ENCODE data around the gene STX16.
"Not testable (repeated sequence)": the region's sequence is repeated elsewhere in the genome, so short reads cannot be mapped to it uniquely, and the experiment has no call there.

Gene STX16

DNA sequence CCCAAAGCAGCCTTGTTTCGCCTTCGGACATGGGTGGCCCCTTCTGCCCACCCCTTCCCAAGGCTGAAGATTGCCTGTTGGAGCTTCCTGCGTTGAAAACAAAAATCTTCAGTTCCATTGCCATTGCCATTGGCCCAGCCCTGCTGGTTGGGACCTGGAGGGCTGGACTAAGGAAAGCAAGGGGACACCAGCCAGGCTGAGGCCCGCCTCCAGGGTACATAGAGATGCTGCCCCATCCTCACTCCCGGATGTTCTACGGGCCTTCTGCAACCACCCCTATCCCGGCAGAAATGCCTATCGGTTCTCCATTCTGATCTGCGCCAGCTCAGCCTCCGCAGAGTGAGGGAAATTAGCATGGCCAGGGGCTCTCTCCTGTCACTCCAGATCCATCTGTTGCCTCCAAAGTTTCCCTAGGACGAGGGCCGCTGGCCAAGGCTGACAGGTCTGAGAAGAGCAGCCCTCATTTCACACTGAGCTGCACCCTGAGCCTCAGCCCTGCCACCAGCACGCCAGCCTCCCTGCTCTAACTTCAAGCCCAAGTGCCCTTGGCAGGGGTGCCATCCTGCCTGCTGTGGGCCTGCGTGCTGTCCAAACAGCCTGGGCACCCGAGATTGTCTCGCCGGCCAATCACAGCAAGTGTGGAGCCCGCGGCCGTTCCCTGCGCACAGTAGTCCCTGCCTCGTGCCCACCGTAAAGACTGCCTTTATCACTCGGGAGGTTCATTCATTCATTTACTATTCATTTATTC is 13.4 kb upstream of the STX16 start:
- no peak for FAIRE-seq

DNA sequence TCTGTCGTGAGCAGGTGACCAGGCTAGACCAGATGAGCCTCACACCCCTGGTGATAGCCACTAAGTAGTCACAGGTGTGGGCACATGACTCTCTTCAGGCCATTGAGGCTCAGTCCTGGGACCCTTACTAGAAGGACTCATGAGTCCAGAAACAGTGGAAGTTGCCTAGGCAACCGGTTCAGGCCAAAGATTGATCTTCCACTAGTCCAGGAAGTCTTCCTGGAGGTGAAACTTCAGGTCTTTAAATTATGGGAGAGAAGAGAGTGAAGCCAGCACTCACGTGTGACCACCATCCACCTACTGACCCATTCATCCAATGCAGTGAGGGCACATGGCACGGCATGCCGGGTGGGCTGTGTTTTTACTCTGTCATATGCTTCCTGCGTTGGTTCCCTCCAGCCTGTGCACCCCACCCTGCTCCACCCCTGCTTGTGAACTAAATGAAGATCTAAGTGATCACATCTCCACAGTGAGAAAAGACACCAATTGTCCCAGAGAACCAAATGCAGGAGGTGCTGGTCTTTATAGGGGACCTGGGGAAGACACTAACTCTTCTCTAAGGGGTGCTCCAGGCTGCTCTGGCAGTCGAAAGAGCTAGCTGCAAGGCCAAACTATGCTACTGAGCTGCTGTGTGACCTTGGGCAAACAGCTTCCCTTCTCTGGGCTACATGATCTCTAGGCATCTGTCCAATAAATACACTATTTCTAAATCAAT is 12.5 kb upstream of the STX16 start:
- no peak for FAIRE-seq

DNA sequence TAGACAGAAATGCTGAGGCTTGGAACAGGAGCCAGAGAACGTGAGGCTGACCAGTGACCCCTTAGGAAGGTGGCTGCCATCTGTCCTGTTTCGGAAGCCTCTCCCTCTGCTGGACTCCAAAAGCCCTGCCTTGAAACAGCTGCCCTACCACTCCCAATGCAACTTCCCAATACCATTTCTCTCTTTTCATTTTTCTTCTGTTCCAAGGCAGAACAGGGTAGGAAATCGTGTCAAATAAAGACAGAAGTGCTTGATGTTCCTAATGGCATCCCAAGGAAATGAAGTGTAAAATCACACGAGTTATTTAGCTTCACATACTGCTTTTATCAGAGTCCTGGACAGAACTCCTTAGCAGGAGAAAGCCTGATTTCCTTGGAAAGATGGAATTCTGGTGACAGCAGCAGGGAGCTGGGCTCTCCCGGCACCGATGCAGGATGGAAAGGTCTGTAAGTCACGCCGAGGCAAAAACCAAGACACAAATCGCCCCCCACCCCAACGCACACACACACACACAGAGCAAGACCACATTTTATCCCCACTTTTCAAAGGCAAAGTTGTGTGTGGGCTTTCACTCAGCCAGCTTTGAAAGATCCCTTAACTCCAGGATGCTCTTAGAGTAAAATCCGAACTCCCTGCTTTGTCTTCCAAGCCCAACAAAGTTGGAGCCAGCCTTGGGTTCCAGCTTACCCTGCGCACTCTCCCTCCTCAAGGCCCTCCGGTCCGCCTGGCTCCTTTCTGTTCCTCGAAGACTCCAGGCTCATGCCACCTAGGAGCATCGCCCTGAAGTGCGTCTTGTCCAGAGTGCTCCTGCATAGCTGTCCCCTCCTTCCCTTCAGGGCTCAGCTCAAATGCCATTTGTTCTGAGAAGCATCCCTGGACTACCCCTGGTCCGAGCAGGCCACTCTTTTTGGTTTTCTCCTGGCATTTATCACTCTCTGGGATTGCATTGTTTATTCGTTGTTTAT is 11.6 kb upstream of the STX16 start:
- no peak for FAIRE-seq

DNA sequence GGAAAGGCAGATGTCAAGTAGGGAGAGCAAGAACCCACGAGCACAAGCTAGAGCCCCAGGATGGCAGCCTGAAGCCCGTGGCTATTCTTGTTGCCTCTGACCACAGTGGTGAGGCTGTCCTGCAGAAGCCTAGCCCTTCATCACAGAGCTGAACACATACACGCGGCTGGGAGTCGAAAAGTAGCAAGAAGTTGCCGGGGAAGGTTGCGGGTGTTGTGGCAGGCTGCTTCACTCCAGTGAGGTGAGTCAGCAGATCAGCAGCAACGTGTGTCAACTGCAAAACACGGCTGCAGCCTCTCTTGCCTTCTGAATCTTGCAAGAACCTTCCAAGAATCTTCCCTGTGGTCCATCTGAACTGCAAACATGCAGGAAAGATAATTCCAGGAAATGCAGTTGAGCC is 10.6 kb upstream of the STX16 start:
- no peak for FAIRE-seq

DNA sequence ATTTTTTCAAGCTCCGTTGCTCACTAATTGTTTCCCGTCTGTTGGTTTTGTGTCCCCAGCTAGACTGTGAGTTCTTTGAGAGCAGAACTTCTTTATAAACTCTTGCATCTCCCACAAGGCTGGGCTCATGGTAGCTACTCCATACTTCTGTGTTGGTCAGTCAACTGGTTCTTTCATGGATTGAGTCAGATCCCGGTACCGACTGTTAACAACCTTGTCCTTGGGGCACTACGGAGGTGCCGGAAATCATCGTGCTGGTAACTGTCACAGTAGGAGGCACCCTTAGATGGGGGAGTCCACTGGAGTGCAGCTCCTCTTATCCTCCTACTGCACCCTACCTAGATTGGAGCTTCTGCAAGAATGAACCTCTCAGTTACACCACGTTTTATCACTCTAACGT is 8.6 kb upstream of the STX16 start:
- FAIRE-seq: no peak

DNA sequence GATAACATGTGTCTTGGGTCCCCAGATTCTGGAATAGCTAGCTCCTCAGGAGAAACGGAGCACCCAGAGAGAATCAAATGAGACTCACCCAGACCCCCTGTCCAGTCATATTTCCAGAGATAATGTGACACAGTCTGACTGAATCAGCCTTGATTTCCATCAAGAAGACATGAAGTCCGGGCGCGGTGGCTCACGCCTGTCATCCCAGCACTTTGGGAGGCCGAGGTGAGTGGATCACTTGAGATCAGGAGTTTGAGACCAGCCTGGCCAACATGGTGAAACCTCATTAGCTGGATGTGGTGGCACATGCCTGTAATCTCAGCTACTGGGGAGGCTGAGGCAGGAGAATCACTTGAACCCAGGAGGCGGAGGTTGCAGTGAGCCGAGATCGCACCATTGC is 8.2 kb upstream of the STX16 start:
- not testable (repeated sequence) for FAIRE-seq

DNA sequence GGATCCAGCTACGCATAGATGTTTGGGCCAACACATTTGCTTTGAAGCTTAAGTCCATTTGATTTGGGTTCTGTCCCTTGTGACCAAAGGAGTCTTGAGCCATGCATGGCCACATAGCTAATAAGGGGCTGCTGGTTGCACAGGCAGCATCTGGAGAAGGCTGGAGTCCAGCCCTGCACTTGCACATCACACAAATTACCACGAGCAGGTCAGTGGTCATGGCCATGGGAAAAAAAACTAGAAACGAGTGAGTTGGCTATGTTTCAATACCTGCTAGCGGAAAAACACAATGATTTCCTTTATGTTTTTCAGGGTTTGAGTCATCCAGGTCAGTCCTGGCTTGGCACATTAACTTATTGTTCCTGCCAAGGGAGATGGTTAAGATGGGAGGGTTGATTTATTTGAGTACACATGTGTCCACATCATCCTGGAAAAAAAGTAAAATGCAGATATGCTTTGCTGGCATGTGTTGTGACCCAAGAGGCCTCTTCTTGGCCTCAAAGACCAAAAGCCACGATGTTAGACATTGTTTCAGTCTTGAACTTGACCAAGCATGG is 5.6 kb upstream of the STX16 start:
- FAIRE-seq: no peak

DNA sequence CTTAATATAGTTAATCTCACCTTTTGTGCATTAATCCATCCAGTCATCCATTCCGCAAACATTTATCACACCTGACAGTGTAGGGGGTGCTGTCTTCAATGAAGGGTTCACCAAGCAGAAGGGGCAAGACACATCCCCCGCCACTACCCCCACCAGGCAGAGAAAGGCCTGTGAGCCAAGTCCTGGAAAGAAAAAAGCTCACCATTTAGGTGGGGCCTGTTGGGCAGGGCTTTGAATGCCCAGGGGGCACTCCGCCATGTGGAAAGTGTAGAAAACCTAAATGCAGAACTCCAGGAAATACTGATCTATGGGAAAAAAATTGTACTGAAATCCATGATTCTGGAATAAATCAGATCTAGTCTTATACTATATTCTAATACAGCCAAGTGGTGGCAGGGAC is 4.8 kb upstream of the STX16 start:
- FAIRE-seq: no peak

DNA sequence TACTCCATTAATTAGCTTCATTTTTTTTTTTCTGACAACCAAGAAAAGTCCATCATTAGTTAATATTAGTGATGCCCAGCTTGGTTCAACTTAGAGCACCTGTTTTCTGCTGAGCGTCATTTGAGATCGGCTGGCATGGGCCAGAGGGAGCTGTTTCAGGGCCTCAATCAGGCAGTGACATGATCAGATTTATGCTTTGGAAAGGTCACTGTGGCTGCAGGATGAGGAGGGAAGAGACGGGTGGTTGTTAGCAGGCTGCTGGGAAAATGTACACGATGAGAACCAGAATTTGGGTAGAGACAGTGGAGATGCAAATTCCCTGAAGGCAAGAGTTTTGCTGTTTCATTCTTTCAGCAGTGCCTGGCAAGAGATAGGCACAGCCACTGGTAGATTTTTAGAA is 4.4 kb upstream of the STX16 start:
- FAIRE-seq: no peak

DNA sequence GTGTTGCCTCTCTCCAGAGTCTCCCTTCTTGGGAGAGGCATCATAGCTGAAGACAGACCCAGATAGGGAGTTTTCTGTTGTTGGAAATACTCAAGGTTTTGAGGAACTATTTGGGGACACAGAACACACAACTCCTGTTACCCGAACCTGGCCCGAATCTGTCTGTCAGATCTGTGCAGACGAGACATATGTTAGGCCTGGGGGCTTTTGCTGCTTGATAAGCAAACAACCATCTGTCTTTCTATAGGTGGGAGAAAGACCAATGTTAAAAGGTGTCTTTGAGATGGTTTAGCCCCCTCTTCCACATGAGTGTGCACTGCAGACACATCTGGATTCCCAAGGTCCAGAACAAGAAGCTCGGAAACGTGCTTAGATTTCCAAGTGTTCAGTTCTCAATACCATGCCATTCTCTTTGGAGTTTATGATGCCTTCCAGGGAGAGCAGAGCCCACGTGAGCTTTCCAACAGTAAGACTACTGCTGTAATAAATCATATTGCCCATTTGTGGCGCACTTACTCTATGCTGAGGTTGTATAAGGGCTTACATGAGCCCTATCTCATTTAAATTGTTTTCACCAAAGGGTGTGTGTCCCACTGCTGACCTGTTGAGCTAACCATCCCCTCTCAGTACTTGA is 3.8 kb upstream of the STX16 start:
- no peak for FAIRE-seq

DNA sequence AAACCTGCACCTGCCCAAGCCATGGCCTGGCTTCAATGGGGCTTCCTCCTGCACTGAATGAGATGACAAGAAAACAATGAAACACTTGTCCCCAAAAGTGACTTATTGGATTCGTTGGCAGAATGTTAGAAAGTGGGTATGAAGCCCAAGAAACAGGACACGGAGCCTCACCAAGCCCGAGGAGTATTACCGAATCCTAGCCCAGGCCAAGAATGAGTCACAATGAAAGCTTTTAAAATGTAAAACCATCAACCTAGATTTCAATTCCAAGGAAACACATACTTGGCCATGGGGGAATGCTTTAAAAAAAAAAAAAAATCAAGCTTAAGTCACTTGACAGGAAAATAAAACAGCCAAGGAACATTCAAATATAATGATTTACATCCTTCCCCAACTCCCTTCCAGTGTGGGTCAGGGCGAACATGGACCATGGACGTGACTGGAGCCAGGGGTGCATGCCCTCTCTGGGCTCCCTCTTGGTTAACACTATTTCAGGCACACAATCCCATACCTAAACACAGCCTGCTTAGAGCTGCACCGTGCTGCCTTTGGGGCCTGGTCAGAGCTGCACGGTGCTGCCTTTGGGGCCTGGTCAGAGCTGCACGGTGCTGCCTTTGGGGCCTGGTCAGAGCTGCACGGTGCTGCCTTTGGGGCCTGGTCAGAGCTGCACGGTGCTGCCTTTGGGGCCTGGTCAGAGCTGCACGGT is 3.1 kb upstream of the STX16 start:
- no peak for FAIRE-seq

DNA sequence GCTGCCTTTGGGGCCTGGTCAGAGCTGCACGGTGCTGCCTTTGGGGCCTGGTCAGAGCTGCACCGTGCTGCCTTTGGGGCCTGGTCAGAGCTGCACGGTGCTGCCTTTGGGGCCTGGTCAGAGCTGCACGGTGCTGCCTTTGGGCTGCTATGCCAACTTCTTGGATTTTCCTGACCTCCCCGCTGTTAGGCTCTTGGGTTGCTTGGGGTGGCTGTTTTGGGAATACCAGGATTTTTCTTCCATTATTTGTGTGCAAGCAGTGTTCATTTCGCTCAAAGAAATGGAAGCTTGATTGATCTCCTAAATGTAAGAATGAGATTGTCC is 2.6 kb upstream of the STX16 start:
- FAIRE-seq: not testable (repeated sequence)

DNA sequence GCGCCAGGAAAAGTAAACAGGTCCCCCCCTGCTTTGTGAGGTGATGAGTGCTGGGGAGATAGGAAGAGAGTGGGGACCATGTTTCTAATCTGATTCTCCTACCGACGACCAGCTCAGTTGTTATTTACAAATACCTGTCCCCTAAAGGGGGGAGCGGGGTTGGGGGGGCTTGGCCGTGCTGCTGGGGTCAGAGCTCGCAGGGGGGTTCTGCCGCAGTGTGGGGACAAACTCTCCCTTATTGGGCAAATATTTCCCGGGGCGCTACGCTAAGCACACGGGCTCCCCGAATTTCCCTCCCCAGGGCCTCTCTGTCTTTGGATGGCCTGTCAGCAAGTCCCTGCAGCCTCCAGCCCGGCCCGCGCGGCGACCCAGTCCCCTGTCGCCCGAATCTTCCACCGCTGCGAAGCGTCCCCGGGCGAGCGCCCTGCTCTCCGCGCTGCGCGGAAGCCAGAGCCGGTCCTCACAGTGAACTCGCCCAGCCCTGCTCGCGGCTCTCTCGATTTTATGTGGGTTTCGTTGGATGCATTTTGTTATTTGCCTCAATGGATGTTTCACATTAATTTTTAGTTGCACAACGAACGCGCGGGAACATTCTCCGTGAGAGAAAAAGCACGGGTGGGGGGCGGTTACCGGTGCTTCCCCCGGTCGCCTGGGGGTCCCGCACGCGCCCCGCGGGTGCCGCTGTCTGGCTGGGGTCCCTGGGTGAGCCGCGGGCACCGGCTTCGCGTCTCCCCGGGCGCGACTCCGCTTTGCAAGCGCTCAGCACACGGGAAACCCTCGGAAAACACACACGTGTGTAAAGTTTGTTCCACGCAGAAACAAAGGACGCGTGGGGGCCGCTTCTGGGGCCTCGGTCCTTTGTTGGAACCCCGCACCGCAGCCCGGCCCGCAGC is 1.5 kb upstream of the STX16 start:
- no peak for FAIRE-seq

DNA sequence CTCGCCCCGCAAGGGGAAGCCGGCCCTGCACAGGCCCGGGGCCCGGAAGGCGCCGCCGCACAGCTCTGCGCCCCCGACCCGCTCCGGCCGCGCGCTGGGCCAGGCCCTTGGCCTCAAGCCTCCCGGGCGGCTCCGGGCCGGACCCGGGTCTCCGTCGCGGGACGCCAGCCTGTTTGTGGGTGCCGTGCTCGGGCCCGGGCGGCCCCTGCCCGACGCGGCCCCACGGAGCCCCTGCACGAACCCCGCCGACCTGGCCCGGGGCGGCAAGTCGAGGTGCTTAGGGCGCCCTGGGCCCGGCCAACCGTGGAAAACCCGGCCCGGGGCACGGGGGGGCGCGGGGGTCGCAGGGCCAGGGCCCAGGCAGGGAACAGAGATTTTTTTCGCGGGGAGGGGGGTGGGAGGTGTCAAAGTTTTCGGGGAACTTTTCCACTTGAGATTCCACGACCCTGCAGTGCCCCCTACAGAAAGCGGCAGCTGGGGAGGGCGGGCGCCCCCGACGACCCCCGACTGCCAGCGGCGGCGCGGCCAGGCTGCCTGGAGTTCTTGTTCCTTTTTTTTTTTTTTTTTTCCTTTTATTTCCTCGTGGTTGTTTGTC is 805 bp upstream of the STX16 start:
- FAIRE-seq: no peak

DNA sequence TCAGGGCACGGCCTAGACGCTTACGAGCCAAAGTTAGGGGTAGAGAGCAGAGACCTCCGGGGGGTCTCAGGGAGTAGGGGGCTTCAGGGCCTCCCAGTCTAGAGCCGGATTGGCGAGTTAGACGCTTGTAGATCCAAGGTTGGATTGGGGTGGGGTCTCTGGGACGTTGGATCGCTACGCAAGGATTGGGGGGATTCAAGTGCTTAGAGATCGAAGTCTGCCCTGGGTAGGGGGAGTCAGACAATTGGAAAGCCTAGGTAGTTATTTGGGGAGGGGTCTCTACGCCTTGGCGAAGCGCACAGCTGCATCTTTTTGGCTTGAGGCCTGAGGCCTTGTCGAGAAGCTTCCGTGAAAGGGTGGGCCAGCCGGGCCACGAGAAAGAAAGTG is 469 bp downstream of the STX16 start:
- no peak for FAIRE-seq

DNA sequence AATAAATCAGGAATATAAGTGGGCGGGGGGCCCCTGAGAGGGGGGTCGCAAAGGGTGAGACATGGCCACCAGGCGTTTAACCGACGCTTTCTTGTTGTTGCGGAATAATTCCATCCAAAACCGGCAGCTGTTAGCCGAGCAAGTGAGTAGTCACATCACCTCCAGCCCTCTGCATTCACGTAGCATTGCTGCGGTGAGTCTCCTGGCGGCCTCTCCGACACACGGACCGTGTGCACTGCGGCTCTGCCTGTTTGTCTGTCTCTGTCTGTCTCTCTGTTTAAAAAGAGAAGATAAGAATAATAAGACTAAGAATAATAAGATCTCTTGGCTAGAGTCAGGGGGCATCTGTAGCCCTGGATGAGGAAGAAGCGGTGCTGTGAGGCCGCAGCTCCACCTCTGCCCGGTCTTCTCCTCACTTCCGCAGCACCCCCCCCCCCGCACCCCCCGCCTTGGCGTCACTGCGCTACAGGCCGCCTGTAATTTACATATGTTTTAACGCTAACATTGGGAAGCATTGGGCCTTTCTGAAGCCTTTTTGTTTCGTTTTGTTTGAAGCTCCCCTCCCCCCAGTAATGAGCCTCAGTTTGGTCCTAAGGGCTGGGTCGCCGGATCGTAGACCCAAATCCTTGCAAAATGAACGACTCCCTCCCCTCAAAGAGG is 993 bp downstream of the STX16 start:
- FAIRE-seq: no peak

DNA sequence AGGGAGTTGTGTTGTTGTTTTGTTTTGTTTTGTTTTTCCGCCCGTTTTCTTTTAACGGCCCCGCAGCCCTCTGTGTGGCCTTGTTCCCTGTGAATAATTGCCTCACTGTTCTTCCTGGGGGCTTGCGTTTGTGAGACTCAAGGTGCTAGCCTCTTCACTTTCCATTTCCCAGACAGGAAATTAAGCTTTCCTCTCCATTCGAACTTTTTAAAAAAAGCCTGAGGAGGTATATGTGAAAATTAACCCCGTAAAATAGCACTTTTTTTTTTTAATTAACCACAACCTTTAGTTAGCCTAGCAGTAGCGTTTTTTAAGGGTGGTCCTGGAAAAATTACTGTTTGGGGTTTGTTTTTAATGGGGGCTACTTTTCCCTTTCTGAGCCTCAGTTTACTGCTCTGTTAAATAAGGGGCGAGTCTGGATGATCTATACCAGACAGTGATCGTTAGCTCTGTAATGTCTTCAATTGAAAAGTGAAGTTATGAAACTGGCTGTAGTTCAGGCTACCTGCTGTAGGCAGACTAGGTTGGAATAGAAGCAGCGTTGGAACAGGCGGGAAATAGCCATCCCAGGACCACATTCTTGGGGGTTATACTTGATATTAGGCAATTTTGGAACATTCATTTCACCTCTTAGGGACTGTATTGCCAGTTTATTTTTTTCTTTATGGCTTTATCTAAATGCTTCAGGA is 1.7 kb downstream of the STX16 start:
- FAIRE-seq: no peak

DNA sequence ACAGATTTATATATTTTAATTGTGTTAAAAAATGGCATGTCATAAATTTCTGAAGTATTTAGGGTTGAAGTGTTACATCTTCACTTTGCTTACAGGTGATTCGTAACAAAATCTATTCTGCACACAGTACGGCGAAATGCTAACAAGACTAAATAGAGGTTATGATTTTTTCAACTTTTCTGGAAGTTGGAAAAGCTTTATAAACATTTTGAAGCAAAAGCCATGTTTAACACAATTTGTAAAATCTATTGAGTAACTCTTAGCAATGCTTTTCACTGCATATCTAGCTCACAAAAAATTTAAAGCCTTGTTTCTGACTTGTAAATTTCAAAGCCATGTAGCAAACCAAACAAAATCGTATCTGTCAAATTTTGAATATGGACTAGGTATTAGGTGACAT is 3.3 kb downstream of the STX16 start:
- FAIRE-seq: no peak

DNA sequence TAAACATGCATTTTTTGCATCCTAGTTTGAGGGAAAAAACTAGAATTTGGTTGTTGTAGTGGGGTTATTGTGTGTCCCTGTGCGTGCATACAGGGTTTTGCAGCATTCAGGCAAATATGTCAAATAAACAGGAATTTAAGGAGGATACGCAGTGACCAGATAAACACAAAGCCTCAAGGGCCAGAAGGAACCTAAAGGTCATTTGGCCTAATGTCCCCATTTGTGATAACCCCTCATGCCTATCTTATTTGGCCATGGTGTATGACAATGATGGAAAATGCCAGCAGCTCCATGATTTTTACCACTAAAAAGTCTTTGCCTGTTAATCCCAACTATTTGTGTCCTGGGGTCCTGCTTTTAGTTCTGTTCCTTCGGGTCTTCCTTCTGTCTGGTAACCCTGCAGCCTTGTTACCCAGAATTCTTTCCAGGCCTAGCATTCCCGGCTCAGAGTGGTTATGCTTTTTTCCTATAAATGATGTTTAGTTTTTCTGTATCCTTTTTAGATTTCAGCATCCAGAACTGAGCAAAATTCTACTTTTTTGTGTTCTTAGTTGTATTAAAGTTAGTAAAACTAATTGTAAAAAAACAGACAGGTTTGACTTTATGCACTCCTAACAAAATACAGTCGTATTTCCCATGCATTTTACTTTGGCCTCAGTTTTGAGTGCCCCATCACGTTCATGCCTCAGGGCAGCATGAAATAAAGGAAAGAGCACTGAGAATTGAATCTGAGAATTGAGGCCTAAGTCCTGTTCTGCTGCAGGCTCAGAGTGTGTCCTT is 4.4 kb downstream of the STX16 start:
- no peak for FAIRE-seq
